ENCODE results near the gene PRDM16.

PRDM16 gene

DNA sequence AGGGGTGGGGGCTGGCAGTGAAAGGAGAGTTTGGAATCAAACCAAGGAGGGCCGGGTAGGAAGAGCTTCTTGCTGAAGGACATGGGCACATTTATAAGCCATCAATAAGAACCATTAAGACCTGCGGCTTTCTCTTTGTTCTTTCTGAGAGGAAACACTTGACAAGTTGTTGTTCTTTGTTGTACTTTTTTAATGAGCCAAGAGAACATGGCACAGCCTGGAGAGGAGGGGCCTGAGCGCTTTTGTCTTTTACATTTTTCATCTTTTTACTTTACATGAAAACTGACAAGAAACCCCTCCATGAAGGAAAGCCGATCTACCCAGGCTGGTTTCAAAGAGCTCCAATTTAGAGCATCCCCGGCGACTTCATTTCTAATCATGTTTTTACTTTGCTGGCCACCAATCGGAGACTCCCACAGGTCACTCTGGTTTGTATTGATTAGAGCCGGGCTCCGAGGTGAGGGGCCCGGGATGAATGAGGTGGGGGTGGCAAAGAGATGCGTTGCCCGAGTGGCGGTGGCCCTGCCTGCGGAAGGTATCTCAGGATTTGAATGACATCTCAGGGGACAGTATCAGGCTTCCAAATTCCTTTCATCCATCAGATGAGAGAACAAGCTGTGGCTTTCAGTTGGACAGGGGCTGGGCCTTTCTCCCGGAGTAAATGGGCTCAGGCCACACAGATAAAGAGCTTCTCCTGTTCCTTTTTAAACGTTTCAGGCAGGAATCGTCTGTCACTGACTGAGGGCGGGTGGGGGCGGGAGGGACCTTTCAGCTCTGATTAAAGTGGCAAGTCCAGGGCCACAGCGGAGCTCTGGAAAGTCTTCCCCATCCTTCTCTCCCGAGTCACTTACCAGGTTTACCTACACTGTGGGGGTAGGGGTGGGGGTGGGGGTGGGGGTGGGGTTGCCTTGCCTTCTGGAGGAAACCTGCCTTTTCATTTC, 246.7 kb downstream of the PRDM16 start:
- no peak for DNase-seq

DNA sequence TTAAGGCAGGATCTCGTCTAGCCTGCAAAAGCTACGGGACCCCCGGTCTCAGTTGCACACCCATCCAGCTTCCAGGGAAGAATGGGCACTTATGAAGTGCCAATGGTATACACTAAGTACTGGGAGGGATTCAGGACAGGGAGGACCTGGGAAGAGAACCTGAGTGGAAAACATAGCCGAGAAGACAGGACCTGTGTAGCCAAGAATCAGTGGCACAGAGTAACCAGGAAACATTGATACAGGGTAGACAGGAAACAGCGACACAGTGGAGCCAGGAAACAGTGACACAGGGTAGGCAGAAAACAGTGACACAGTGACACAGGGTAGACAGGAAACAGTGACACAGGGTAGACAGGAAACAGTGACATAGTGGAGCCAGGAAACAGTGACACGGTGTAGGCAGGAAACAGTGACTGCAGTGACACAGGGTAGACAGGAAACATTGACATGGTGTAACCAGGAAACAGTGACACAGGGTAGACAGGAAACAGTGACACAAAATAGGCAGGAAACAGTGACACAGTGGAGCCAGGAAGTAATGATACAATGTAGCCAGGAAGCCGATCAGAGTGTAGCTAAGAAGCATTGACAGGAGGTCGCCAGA, 247.4 kb downstream of the PRDM16 start:
- DNase-seq: no peak

DNA sequence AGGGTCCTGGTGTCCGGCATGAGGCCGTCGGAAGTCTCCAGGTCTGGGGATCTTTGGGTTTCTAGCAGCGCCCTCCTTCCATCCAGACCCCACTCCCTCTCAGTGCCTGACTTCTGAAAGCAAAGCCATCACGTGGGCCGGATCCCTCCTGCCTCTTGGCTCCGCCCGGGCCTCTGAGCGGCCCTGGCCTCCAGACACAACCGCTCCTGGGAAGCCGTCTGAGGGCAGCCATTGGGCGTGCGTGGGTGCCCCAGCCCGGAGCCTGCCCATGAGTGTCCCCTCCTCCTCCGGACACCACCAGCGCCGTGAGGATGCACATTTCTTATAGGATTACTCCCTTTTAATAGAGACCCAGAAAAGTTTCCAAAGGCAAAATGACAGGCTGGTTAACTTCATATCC, 248.5 kb downstream of the PRDM16 start:
- DNase-seq: no peak

DNA sequence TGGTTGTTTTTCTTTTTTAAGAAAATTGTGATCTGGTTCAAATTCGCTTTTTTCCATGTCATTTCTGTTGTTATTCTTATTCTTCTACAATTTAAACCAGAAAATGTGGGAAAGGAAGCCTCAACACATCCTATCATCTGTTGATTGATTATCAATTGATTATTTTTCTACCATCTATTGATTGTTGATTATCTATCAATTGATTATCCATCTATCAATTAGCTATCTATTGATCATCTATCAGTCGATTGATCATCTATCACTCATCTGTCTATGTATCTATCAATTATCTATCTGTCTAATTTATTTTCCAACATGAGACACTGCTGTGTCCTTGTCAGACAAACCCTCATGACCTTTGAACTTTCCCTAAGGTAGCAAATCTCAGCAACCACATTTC, 249.3 kb downstream of the PRDM16 start:
- no peak for DNase-seq

DNA sequence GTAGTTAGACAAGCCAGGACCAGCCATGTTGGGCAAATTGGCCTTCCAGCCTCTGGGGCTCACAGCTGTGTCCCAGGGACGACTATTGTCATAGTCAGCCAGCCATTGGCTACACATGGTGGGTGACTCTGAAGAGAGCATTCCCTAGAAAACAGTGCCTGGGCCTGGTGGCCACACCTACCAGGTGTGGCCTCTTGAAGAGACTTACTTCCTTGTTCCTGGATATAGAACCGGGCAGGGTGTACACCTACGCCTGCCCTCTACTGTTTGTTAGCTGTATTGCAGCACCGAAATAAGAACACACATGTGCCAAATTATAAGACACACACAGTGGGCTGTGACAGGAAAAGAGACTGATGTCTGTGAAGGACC, 250.9 kb downstream of the PRDM16 start:
- DNase-seq: peak; percentile 51

DNA sequence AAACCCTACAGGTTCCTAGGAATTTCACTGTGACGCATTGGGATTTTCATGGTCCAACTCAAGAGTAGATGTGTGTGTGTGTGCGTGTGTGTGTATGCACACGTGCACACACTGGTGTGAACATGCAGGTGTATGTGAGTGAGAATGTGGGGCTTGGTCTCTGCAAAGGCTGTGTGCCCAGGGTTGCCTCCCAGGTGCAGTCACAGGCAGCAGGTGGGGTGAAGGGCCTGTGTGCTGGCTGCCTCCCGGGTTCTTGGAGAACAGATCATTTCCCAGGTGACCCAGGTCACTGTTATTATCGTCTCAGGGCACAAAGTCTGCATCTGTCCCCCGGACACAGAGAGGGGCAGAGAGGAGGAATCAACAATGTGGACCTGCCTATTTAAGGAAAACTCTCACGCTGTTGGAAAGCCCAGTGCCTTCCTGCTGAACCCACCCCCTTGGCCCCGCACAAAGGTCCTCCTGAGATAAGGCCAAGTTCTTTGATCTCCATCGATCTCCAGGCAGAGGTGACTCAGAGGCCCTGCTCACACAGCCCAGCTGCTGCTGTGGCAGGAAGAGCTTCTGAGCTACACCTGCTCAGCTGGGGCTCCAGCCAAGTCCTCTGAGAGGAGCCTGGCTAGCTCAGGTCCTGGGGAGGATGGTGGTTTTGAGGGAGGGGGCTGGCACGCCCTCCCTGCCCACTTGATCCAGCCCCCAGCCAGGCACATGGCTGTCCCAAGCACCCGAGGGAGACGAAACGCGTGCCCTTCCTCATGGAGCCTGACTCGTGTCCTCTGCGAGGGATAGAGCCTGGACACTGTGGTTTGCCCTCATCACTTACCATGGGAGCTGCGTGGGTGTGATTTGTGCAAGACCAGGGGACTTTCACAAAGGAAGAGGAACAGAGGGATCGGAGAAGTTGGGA, 251.5 kb downstream of the PRDM16 start:
- no peak for DNase-seq

DNA sequence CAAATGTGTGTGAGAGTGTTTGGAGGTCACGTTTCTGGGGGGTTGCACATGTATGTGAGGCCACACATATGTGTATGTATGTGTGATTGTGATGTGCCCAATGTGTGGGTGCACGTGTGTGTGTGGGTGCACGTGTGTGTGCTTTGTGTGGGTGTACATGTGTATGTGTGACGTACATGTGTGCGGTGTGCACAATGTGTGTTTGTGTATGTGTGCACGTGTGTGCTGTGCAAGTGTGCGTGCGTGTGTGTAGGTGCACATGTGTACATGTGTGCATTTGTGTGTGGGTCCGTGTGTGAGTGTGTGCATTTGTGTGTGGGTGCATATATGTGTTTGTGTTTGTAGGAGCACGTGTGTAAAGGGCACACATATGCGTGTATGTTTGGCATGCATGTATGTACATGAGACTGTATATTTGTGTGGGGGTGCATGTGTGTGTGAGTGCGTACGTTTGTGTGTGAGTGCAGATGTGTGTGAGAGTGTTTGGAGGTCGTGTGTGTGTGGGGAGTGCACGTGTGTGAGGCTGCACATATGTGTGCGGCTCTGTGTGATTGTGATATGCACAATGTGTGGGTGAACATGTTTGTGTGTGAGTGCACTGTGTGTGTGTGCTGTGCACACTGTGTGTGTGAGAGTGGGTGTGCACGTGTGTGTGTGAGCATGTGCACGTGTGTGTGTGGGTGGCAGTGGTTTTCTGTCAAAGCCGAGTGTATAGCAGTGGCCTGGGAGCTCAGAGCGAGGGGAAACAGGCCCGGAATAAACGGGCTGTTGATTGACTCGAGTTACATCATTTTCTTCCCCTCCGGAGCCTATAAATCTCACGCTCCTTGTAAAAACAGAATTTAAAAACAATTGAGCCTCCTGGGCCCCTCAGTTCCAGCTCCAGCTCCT, 252.8 kb downstream of the PRDM16 start:
- no peak for DNase-seq

DNA sequence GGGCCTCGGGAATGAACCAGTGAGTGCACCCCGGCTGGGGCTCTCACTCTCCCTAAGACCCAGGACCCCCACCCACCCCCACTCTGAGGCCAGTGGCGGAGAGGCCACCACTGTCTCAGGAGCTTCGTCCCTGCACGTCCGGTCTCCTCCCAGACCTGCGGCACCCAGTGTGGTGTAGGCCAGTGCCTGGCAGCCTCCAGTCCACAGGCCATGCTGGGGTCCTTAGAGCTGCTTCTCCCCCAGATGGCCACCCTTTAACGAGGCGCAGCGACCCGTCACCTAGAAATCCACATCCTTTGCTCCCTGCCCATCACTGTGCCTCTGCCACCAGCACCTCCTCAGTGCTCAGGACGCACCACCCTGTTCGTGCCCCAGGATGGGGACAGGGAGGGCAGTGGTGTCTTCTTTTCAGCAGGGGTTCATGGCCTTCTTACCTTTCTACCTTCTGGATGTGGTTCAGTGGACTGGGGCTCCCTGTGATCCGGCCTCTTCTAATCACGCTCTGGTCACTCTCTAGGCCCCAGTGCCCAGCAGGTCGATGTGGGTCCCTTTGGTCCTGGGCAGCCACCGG, 253.5 kb downstream of the PRDM16 start:
- DNase-seq: no peak

DNA sequence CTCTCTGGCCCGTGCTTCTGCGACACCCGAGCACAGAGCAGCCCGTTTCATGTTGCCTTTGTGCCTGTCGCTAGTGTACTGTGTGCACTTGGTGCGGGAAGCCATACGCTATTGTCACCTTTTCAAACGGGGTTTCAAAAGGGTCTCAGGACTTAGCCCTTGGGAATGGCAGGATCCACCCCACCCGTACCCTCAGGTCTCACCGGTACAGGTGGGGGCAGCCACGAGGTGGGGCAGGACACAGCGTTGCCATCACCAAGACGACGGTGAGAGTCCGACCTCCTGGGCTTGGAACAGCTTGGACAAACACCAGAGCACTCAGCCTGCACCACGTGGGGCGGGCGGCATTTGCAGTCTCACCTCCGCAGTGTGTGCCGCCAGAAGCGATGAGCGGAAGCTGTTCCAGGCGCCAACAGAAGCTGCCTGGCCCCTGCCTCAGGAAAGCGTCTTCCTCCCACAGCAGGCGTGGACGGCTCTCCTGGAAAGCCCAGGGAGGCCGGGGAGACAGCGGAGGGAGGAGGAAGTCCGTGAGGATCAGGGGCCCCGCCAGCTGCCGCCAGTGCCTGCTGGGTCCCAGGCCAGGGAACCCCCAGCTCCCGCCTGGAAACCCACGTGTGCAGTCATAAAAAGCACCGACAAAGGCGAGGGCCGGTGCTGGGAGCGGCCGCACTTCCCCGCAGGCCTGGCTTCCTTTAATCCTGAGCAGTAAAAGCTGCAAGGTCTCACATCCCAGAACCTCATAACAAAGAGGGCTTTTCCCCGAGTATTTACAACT, 254.2 kb downstream of the PRDM16 start:
- no peak for DNase-seq

DNA sequence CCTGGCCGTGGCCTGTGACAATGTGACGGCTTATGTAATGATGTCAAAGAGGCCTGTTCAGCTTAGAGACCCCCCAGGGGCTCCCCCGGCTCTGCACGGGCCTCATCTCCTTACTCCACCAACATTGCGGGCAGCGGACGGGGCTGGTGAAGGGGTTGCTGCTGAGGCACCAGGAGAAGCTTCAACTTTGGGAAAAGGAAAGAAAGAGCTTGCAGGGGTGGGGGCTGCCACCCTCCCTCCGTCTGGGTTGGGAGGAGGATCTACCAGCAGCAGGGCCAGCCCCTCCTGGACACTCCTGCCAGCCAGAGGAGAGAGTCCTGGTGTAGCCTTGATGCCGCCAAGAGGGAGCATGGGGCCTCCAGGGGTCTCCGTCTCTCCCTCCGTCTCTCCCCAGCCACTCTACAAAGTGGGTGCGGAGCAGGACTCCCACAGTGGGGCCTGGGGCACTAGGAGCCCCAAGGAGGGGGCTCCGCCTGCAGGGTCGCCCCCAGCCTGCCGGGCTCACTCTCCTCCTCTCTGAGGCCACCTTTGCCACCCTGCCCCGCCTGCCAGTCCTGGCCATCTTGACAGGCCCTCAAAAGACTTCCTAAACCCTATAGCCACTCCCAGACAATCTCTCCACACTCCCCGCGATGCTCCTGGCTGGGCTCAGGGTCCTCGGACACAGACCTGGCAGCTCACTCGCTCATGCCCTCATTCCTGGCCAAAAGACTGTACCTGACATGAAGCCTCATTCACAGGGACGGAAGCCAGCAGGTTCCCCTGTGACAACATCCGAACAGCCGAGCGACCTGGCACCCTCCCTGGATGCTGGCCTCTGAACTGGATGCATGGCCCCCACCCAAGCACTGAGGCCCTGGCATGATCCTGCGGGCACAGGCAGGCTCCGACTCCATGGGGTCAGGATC, 255.0 kb downstream of the PRDM16 start:
- no peak for DNase-seq

DNA sequence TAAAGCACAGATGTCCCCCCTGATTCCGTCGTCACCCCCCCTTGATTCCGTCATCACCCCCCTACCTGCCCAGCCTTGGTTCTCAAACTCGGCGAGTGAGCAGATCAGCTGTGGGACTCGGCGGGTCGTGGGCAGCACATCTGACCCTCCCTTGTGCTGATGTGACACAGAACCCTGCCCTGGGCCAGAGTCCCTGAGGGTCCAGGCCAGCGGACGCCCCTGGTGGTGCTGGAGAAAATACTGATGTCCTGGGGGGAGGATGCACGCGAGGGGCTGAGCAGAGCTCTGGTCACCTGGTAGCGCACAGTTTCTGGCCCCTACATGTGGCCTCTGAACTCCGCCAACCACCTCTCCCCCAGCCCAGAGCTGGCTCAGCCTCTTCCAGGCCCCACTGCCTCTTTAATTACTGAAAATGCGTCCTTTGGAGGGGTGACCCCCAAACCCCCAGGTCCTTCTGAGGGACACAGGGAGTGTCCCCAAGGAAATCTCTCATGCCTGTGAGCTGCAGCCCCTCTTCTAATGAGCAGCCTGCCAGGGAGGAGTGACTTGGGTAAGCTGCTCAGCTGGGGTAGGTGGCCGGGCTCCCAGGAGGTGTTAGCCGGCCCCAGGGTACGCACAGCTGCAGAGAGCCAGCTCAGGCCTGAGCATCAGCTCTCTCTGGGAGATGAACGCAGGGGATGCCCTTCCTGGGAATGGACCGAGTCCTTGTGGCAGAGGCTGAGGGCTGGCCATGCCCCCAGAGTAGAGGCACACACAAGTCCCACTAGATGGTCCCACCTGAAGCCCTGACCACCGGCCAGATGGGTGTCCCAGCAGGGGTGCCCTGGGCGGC, 255.9 kb downstream of the PRDM16 start:
- no peak for DNase-seq

DNA sequence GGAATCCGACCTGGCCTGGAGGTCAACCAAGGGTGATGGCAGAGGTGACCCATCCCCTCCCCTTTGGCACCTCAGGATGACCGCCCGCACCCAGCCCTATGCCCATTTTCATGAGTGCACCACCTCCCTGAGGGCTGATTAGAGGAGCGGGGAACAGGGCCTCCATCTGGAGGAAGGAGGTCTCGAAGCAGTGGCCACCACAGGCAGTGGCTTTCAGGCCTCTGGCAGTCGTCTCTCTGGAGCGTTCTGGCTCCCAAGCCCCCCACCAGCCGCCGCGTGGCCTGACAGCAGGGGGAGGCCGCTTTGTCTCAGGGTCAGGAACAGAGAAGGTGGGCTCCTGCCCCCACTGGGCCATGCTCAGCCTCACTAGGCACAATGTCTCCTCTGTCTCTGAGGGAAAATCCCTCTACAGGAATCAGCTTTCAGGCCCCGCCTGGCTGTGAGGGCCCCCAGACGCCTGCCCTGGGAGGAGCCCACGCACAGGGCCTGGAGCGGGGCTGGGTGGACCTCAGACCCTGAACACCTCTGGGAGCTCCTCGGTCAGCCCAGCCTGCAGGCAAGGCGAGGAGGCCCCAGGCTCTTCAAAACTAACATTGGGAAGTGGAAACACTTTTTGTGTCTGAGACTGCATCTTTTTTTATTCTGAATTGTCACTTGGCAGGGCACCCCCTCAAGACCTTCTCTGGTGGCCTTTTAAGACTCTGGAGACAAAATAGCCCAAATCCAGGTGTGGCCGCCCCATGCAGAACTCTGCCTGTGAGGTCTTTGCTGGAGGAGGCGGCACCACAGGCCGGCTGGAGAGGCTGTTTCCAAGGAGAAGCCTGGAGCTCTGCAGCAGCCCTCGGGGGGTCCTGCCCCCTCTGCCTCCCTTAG, 257.7 kb downstream of the PRDM16 start:
- DNase-seq: no peak

DNA sequence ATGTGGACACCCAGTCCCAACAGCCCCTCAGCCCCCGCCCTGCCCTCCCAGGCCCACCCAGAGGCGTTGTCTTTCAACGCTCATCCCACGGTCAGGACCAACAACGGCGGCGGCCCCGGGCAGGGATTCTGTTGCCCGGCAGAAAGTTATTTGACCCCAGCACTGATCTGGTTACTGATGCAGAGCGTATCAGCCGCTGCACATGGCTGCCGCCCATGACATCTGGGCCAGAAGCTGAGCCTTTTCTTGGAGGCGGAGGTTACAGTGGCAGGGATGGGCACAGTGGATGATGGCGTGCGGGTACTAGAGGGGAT, 258.3 kb downstream of the PRDM16 start:
- DNase-seq: no peak

DNA sequence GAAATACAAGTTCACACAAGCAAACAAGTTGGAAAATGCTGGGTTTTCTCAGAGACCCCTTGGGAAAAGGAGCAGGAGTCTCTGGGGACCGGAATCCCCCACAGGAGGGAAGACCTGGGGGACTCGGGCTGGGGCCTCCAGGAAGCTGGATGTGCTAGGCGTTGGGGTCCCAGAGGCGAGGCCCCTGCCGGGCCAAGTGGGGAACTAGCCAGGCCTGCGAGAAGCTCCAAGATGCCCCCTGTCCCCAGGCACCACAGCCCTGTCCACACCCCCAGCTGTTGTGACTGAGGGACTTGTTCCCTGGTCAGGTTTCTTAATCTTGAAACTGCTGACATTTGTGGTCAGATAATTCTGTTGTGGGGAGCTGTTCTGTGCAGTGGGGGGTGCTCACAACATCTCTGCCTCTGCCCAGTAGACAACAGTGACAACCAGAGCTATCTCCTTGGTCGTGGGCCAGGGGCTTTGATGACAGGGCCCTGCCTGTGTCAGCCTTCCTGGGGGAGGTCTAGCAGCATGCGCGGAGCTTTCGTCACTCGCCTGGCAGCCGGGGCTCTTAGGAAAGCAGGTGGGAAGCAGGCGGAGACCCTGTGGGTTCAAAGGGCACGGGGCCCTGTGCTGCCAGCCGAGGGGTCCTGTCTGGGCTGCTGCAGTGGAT, 259.1 kb downstream of the PRDM16 start:
- DNase-seq: no peak

DNA sequence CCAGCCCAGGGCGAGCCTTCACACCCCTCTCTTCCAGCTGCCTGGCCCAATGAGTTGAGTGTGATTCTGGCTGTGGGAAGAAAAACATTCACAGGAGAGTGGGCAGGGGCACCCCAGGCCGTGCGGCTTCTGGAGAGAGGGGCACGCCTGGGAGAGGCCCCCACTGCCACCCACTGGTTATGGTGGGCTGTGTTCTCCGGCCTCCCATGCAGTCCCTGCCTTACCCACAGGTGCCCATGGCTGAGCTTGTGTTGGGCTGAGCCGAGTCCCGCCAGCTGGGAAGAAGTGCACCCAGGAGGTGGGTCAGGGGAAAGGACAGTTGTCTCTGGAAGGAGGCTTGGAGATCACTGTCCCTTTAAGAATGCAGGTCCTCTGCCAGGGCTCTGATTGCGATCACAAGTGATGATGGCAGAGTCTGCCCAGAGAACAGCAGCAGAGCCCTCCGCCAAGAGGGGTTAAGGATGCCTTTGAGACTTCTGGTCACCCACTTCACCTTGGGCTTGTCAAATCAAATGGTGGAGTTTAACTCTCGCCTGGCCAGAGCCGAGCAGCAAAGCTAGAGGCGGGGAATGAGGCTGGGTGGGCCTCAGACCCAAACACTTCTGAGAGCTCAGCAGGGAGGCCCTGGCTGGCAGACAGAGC, 260.8 kb downstream of the PRDM16 start:
- DNase-seq: no peak

DNA sequence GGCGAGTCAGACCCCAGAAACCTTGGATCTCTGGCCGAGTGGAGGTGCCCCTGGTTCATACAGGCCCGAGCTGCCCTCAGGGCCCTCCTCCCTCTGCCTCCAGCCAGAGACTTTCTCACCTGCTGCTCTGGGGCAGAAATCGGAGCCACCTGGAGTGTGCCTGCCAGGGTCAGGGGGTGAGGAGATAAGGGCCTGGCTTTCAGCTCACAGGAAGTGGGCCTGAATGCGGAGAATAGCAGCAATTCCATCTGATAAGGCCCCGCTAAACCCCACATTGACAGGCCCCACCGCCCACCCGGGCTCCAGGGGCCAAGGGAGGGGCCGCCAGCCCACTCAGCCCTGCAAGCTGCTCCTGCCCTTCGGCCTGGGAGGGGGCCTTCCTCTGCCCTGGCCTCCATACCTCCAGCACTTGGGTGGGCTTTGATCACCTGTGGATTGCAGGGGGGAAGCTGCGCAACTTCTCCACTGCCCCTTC, 261.8 kb downstream of the PRDM16 start:
- DNase-seq: no peak

DNA sequence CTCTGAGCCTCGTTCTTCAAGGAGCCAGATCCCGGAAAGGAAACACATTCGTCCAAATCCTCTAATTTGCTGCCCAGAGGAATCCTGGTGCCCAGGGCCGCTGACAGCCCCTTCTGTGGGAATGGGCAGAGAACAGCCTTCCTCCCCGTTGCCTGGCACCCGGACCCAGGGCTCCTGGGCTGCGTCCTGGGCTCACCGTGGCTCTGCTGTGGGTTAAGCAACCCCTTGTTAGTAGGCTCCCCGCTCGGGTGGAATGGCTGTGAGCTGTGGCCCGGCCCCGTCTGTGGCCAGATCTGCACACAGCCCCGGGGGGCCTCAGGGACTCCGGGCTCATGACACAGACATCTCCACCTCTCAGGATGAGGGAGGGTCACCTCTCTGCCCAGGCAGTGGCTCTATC, 262.6 kb downstream of the PRDM16 start:
- no peak for DNase-seq
